OCI-LY7 (cell line): ENCODE data around the gene SNRPD3. TPM values are rescaled to one million over a fixed set of nuclear protein-coding genes. Genes with fewer than 3 reads are reported as not detected.

Source experiments
- BruUV-seq: library from RNA; stranded (reverse); fragments of 400-500 nt; replicated peaks from 2 replicates; lab custom pipeline; 2021; lab: Mats Ljungman, UMichigan
- CTCF ChIA-PET: fragments of 300-600 bp; sonication (Branson Sonifier 250); formaldehyde crosslinking; loops from one replicate; lab custom pipeline; 2022; ENCODE audit warnings: antibody characterized with exemption; ENCODE audit not compliant: unreplicated experiment; lab: Charles Lee
- POLR2A ChIA-PET: fragments of 300-600 bp; sonication (Branson Sonifier 250); formaldehyde crosslinking; loops from one replicate; lab custom pipeline; 2022; ENCODE audit warnings: antibody characterized with exemption; lab: Charles Lee
- DNase-seq: peaks from one replicate; pipeline ENCODE4 v3.0.0-alpha.2; 2015; ENCODE audit warnings: low spot score
- H2AFZ ChIP-seq: fragments of 200-600 bp; sonication (generic), shearing (Covaris generic); 2 replicates; pipeline ENCODE4 v1.6.1; 2014; ENCODE audit warnings: mild to moderate bottlenecking, antibody characterized with exemption, low read length, moderate library complexity
- H3K27ac ChIP-seq: fragments of 200-600 bp; sonication (generic); 2 replicates; pipeline ENCODE4 v1.5.1; 2014; ENCODE audit warnings: mixed run types, low read depth, mild to moderate bottlenecking, moderate library complexity, low read length, inconsistent platforms; ENCODE audit not compliant: poor library complexity, severe bottlenecking
- H3K36me3 ChIP-seq: fragments of 200-600 bp; sonication (generic); 2 replicates; pipeline ENCODE4 v1.6.1; 2014; ENCODE audit warnings: mild to moderate bottlenecking, antibody characterized with exemption, low read length, moderate library complexity, mixed read lengths; ENCODE audit not compliant: insufficient read depth
- H3K4me1 ChIP-seq: fragments of 200-600 bp; sonication (generic); 2 replicates; pipeline ENCODE4 v1.5.1; 2014; ENCODE audit warnings: mild to moderate bottlenecking, low read length; ENCODE audit not compliant: insufficient read depth, poor library complexity, severe bottlenecking
- H3K4me2 ChIP-seq: fragments of 200-600 bp; sonication (generic); 2 replicates; pipeline ENCODE4 v1.6.1; 2014; ENCODE audit warnings: mild to moderate bottlenecking, low read length
- H3K4me3 ChIP-seq: fragments of 200-600 bp; sonication (generic); 2 replicates; pipeline ENCODE4 v1.5.1; 2014; ENCODE audit warnings: mild to moderate bottlenecking, low read depth, low read length; ENCODE audit not compliant: poor library complexity, severe bottlenecking
- H3K79me2 ChIP-seq: fragments of 200-600 bp; sonication (generic); 2 replicates; pipeline ENCODE4 v1.6.1; 2016; ENCODE audit warnings: low read depth, mild to moderate bottlenecking, low read length, moderate library complexity, mixed read lengths; ENCODE audit not compliant: insufficient read depth
- H3K9me2 ChIP-seq: fragments of 200-600 bp; sonication (generic); 2 replicates; pipeline ENCODE4 v1.6.1; 2016; ENCODE audit warnings: mild to moderate bottlenecking, low read length, mixed read lengths; ENCODE audit not compliant: insufficient read depth
- H3K9me3 ChIP-seq: fragments of 200-600 bp; sonication (generic); 2 replicates; pipeline ENCODE4 v1.6.1; 2014; ENCODE audit warnings: mild to moderate bottlenecking, mixed run types, low read length, mixed read lengths
- H4K20me1 ChIP-seq: fragments of 200-600 bp; sonication (generic); 2 replicates; pipeline ENCODE4 v1.6.1; 2014; ENCODE audit warnings: mild to moderate bottlenecking, antibody characterized with exemption, low read length, moderate library complexity, mixed read lengths; ENCODE audit not compliant: insufficient read depth
- CTCF ChIP-seq: fragments of 200-600 bp; sonication (generic); conservative IDR thresholded peaks from 2 replicates; pipeline ENCODE4 v1.5.1; 2014; ENCODE audit warnings: mild to moderate bottlenecking, antibody characterized with exemption, low read length, moderate library complexity, mixed read lengths
- EZH2phosphoT487 ChIP-seq: fragments of 200-600 bp; sonication (generic); IDR thresholded peaks from 2 replicates; pipeline ENCODE4 v1.6.1; 2018; ENCODE audit warnings: low read depth, borderline replicate concordance, mild to moderate bottlenecking, mixed run types, antibody characterized with exemption, low read length, moderate library complexity, mixed read lengths
- intact Hi-C: fragments of 100-400 bp; cut with micrococcal nuclease; formaldehyde crosslinking; loops from one replicate; pipeline ENCODE4 v1.10.0; 2022; ENCODE audit not compliant: unreplicated experiment
- total RNA-seq, 2 experiments: library from RNA; depleted of rRNA in 1 of 2; stranded (reverse); fragments of >200 nt in 1 of 2; shearing (Covaris generic) in 1 of 2; gene quantifications; 2 replicates each; pipeline ENCODE4 v1.2.3, GENCODE V29; 2014 to 2022

The SNRPD3 gene
- total RNA-seq, 2 experiments from 2014 or later = 166 to 264 TPM

- Histone ChIP-seq H3K27ac (no peak overlapping the region), H3K36me3 (peaks cover 18% of the 10 kb centered on the region), H3K4me1 (no peaks in the 10 kb centered on the region), H3K4me2 (no peak overlapping the region), H3K9me3 (no peaks in the 10 kb centered on the region), H3K79me2 (no peaks in the 10 kb centered on the region), H2AFZ (no peak overlapping the region), H4K20me1 (no peaks in the 10 kb centered on the region), H3K9me2 (no peaks in the 10 kb centered on the region), H3K4me3 (no peak overlapping the region)
- intact Hi-C loops = no loop called here
- ChIA-PET POLR2A (no interaction called here), CTCF (no interaction called here)
- DNase-seq = no peak
- BruUV-seq = TSS peak; percentile 9
- TF ChIP-seq EZH2phosphoT487 = no peak
- TF ChIP-seq CTCF = no peak
Measured at GRCh38 chr22:24579258-24579601, 23.4 kb downstream of the SNRPD3 start.

GRCh38 chr22:24580276-24580675, 24.5 kb downstream of the SNRPD3 start:
- intact Hi-C loops = no loop called here
- Histone ChIP-seq H3K36me3 (peaks cover 8% of the 10 kb centered on the region; the same call in 1 of the 2 replicates), H3K9me2 (no peaks in the 10 kb centered on the region), H3K4me2 (no peak overlapping the region), H3K27ac (no peak overlapping the region), H4K20me1 (no peaks in the 10 kb centered on the region), H3K4me3 (no peak overlapping the region), H3K79me2 (no peaks in the 10 kb centered on the region), H3K4me1 (no peaks in the 10 kb centered on the region), H3K9me3 (no peaks in the 10 kb centered on the region), H2AFZ (no peak overlapping the region)
- ChIA-PET POLR2A (no interaction called here), CTCF (no interaction called here)
- TF ChIP-seq CTCF = no peak
- TF ChIP-seq EZH2phosphoT487 = no peak
- BruUV-seq = no TSS peak
- DNase-seq = no peak

- no peaks in the 10 kb centered on the region for H3K79me2 ChIP-seq
- H2AFZ ChIP-seq = no peak overlapping the region
- no peak overlapping the region for H3K27ac ChIP-seq
- no peaks in the 10 kb centered on the region for H3K4me1 ChIP-seq
- H3K4me3 ChIP-seq = no peak overlapping the region
- TF ChIP-seq EZH2phosphoT487 (no peak), CTCF (no peak)
- ChIA-PET POLR2A (interaction anchor here (0.7 kb wide), 1 partner anchor 13 kb away, joined by 3 read pairs; no protein-coding TSS in a partner anchor), CTCF (no interaction called here)
- intact Hi-C loops = no loop called here
- H3K9me2 ChIP-seq = no peaks in the 10 kb centered on the region
- no peak overlapping the region for H3K4me2 ChIP-seq
- H3K9me3 ChIP-seq = no peaks in the 10 kb centered on the region
- no peak for DNase-seq
- no peaks in the 10 kb centered on the region for H3K36me3 ChIP-seq
- BruUV-seq = no TSS peak
- H4K20me1 ChIP-seq = no peaks in the 10 kb centered on the region
Measured at GRCh38 chr22:24582056-24582814, 26.4 kb downstream of the SNRPD3 start.
